Stimulated activated CD4-positive, alpha-beta T cell treated with anti-CD3 and anti-CD28 coated beads, Interleukin-1b, Interleukin-23, amount 100 ng/mL, for 24 hours (primary cell): Measurements from ENCODE around the gene SEPTIN10.
"Not testable (repeated sequence)": the region's sequence is repeated elsewhere in the genome, so short reads cannot be mapped to it uniquely, and the experiment has no call there.

Experiments
- DNase-seq, 4 experiments: peaks; one replicate each; pipeline ENCODE4 v3.0.0-alpha.2; 2020; ENCODE audit warnings: low read depth in 4 of 4, low spot score in 1 of 4

Gene SEPTIN10

GRCh38 chr2:109607766-109608165 lies 6.0 kb downstream of the SEPTIN10 start:
- DNase-seq = no peak

- DNase-seq = no peak
These were observed 9.2 kb downstream of the SEPTIN10 start for GRCh38 chr2:109604597-109604996.

- no peak for DNase-seq
These were observed 11.1 kb downstream of the SEPTIN10 start for GRCh38 chr2:109602617-109603188.

GRCh38 chr2:109601783-109602182 lies 12.0 kb downstream of the SEPTIN10 start:
- DNase-seq = no peak

GRCh38 chr2:109597283-109597682 lies 16.5 kb downstream of the SEPTIN10 start:
- DNase-seq = no peak

- DNase-seq = no peak
These were observed 18.1 kb downstream of the SEPTIN10 start for GRCh38 chr2:109595644-109596043.

- no peak for DNase-seq
These were observed 19.4 kb downstream of the SEPTIN10 start for GRCh38 chr2:109594246-109594885.

- DNase-seq = no peak
These were observed 20.9 kb downstream of the SEPTIN10 start for GRCh38 chr2:109592905-109593304.

GRCh38 chr2:109591206-109591605 lies 22.6 kb downstream of the SEPTIN10 start:
- DNase-seq = no peak

- no peak for DNase-seq
These were observed 27.1 kb downstream of the SEPTIN10 start for GRCh38 chr2:109586687-109587086.

GRCh38 chr2:109582928-109583895 lies 30.6 kb downstream of the SEPTIN10 start:
- no peak for DNase-seq

- not testable (repeated sequence) for DNase-seq
These were observed 36.1 kb downstream of the SEPTIN10 start for GRCh38 chr2:109577630-109578029.

- DNase-seq = no peak
These were observed 38.4 kb downstream of the SEPTIN10 start for GRCh38 chr2:109575373-109575772.

GRCh38 chr2:109563980-109564550 lies 49.7 kb downstream of the SEPTIN10 start:
- no peak for DNase-seq

- no peak for DNase-seq
These were observed 50.5 kb downstream of the SEPTIN10 start for GRCh38 chr2:109563288-109563687.

GRCh38 chr2:109562421-109562820 lies 51.3 kb downstream of the SEPTIN10 start:
- DNase-seq = no peak

- DNase-seq = no peak
These were observed 53.5 kb downstream of the SEPTIN10 start for GRCh38 chr2:109560265-109560664.

- no peak for DNase-seq
These were observed 55.5 kb downstream of the SEPTIN10 start for GRCh38 chr2:109558076-109558882.

GRCh38 chr2:109557309-109557708 lies 56.5 kb downstream of the SEPTIN10 start:
- no peak for DNase-seq

- DNase-seq = no peak
These were observed 58.3 kb downstream of the SEPTIN10 start for GRCh38 chr2:109555346-109555900.
